Suppressor macrophage (primary cell): ENCODE results near the gene GALNT18.

Experiments used
- DNase-seq, 4 experiments: peaks; one replicate each; pipeline ENCODE4 v3.0.0-alpha.2; 2020 to 2022

Gene GALNT18

GRCh38 chr11:11586465-11586864, 35.3 kb downstream of the GALNT18 start:
- DNase-seq, result no peak

GRCh38 chr11:11584937-11585336, 36.9 kb downstream of the GALNT18 start:
- no peak for DNase-seq

DNA sequence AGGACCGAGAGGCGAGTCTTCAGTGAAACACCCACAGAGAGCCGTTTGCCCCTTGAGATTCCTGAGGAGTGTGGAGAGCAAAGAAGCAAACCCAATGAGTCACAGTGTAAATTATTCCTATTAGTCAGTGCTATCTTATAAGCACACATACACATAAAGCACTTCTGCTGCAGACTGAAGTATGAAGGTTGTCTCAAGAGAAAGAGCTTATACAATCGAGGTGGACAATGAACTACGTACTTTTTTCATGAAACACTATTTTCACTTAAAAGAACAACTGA, 37.3 kb downstream of the GALNT18 start:
- DNase-seq, result no peak

DNA sequence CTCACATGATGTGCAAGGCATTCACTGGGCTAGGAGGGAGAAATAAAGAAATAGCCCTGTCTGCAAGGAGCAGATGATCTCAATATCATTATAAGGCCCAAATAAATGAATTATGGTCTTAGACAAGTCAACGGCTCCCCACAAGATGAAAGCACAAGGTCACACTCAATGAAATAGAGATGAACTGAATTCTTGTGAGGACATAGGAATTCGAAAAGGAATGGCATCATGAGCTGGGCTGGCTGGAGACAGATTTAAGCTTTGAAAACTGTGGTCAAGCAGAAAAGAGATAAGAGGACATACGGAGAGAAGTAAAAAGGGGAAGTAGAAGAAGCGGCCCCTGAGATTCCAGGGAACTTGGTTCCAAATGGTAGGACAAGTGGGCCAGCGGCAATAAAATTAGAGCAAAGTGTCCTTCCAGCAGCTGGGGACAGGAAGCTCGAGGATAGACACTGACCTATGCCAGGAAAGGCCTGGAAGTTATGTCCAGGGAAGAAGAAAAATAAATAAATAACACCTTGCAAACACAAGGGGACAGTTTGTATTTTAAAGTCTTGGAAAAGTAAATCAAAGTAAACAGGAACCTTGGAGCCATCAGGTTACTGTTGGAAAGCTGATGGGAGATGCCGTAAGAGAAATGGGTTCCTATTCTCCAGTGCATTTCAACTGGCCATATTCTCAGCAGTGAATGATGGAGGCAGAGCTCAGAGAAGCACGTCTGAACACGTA, 37.8 kb downstream of the GALNT18 start:
- no peak for DNase-seq

DNA sequence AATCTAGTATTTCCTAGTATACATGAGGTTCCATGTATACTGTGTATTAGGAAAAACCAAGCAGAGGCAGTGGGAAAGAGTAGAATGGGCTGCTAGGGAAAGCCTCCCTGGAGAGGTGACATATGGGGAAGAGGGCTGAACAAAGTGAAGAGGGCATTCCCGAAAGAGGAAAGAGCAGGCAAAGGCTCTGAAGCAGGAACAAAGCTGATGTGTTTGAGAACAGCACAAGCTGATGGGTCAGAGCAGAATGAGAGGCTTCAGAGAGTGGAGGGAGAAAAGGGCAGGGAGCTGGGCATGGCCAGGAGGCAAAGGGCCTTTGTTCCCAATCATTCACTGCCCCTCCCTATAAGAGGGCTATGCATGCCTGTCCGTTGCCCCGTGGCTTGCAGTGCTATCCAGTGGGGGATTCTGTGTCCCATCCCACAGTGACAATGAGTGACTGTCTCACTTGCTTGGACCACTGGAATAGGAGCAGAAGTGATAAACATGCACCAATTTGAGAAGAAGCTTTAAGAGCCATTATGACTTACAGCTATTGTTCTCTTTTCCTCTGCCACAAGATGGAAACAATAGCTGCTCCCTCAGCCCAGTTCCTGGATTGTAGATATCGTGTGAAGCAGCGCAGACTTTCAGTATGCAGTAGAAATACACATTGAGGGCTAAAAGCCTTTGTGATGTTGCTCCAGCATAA, 39.6 kb downstream of the GALNT18 start:
- no peak for DNase-seq

GRCh38 chr11:11581481-11581880, 40.3 kb downstream of the GALNT18 start:
- DNase-seq, result no peak

DNA sequence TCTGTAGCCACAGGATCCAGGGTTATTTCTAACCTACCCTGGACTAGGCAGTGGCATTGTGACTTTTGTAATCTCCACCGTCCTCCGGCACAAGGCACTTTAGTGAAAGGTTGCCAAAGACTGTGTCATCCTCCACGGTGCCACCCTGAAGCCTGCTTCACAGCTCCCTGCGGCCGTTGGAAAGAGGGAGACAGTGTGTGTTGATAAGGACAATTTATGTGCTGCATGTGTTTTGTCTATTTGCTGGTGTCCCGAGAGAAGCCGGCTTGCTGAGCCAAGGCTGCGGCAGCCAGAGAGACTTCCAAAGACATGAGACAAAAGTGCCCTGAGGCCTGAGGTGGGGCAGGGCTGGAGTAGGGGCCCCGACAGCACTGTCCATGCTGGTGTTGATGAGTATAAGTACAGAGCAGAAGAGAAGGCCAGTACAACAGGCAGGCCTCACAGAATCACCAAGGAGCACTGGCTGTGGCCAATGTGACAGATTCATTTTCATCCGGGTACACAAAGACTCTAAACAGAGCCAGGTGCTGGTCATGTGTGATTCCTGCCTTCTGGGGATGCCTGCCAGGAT, 40.9 kb downstream of the GALNT18 start:
- no peak for DNase-seq

DNA sequence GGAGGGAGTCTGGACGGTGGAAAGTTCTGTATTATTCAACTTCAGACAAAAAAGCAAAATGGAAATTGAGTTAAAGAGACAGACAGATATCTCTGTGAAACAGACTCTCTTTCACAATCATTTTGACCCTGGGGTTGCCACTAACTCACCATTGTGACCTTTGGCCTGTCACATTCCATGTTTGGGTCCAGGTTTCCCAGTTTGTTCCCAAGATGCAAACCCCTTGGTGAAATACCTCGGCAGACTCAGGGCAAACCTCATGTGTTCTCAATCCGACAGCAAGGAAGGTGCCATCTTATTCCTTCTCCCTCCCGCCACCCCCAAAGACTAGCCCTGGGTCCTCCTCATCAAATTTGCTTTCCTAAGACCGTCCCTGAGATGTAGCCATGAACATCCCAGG, 41.8 kb downstream of the GALNT18 start:
- DNase-seq, result no peak

DNA sequence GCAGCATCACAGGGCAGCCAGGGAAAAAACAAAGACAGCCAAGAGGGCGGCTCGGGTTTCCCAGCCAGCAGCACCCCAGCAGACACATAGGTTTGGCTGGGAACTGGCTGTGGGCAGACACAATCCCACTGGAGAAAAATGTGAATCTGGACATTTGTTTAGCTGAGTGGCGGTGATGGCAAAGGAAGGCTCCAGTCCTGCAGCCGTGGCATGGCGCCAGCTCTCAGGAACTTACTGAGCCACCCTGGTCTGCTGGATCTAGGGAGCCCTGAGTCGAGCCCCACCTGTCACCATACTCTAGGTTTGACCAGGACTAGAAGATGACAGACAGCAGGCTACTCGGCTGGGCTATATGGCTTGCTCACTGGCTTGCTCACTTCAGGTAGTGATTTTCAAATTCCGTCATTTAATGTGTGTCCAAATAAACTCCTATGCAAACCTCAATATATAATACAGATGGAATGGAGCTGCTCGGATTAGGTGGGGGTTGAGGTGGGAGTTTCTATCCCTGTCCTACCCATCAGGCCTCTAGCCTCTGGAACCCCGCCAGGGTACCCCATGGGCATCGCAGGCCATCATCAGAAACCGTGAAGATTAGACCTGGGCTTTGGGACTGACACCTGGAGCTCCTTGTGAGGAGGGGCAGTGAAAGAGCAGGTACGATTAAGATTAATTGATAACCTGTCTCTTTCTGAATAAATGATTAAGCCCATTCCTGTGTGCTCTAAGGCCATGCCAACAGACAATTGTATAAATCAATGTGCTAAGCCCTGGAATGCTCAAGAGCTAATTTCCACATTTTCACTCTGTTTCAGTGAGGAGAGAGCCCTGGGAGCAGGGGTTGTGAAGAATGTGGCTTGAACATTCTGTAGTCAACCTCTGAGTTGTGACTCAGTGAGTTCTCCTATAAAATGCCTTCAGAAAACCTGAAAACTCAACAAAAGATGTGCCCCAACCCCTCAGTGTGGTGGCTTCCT, 42.5 kb downstream of the GALNT18 start:
- DNase-seq, result no peak

DNA sequence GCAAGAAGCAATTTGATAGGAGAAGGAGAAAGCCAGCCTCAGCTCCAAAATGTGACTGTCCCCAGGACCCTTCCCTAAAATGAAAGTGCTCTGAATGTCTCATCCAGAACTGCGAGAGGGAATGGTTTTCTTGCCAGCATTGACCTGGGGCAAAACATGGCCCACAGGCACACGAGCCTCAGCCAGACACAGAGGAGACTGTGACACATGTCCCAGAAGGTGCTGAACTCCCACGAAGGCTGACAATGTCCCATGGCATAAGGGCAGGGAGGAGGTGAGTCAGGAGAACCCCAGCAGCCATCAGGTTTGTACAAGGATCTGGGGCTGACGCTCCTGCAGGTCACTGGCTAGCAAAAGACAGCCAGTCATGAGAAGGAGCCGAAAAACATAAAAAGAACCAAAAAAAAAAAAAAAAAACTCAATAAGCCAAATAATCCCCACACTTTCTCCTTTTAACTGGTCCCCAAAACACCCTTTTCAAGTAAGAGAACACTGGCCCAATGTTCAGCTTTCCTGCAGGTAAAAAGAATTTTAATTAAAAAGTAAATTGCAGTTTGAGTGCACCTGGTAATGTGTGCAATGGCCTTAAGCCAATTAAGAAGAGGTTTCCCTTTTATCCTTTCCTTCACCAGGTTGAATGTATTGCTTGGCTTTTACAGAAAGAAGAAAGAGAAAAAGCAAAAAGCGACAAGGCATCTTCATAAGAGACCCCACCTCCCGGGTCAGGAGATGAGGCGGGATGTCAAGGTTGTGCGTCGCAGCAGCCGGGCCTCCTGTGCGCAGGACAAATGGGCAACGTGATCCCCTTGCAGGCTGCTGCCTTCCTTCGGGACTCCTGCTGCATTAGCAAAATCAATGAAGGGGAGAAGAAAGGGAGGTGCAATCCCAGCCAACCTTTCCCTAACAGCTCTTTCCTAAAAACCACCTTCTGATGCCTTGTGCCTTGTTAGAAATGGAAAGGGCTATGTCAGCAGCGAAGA, 43.6 kb downstream of the GALNT18 start:
- no peak for DNase-seq

GRCh38 chr11:11577251-11577855, 44.5 kb downstream of the GALNT18 start:
- DNase-seq, result no peak

GRCh38 chr11:11574373-11575287, 47.2 kb downstream of the GALNT18 start:
- no peak for DNase-seq

- DNase-seq, result no peak
These were observed 49.4 kb downstream of the GALNT18 start for GRCh38 chr11:11572386-11572785.

GRCh38 chr11:11571893-11572292, 49.9 kb downstream of the GALNT18 start:
- no peak for DNase-seq

- DNase-seq, result no peak
These were observed 51.0 kb downstream of the GALNT18 start for GRCh38 chr11:11570823-11571222.

- peak; percentile 11 to 39 (median 26) for DNase-seq
These were observed 51.8 kb downstream of the GALNT18 start for GRCh38 chr11:11569936-11570491.

DNA sequence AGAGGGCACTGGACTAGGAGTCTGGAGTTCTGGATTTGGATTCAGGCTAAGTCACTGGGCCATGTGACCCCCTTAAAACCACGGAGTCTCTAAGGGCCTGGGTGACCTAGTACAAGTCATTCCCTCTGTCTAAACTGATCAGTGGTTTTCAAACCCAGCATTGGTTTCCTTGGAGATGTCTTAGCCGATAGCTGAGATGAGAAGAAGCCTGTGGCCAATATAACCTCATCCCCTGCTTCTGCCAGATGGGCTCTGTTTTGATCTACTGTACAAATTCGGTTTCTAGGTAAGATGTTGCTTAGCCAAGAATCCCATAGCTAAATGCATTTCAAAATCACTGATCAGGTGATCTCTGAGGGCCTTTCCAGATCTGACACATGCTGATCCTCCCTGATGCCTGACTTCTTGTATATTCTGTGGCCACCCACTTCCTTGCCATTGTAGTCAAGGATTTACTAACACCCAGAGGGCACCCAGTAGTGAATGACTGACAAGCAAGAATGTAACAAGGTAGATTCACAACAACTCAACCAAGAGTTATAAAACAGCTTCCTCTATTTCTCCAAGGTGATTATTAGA, 53.1 kb downstream of the GALNT18 start:
- DNase-seq, result peak in 3 of 4 experiments; percentile 3 to 9 (median 9)

GRCh38 chr11:11567936-11568650, 53.7 kb downstream of the GALNT18 start:
- DNase-seq, result no peak

GRCh38 chr11:11565636-11566035, 56.2 kb downstream of the GALNT18 start:
- DNase-seq, result no peak
